LNCAP (cell line): Measurements from ENCODE around the gene PSIP1.

Experiments used
- CTCF ChIP-seq: fragments of 450-650 bp; IDR thresholded peaks from 2 replicates; pipeline ENCODE4 v1.5.1; 2017; ENCODE audit warnings: mild to moderate bottlenecking

PSIP1 gene

GRCh38 chr9:15513335-15513734, 2.6 kb upstream of the PSIP1 start:
- TF ChIP-seq CTCF, result no peak

- no peak for TF ChIP-seq CTCF
Measured at GRCh38 chr9:15512889-15513288, 2.1 kb upstream of the PSIP1 start.

- TF ChIP-seq CTCF, result no peak
Measured at GRCh38 chr9:15512204-15512603, 1.4 kb upstream of the PSIP1 start.

GRCh38 chr9:15509931-15510788, 610 bp downstream of the PSIP1 start:
- TF ChIP-seq CTCF, result no peak

GRCh38 chr9:15505921-15506320, 4.8 kb downstream of the PSIP1 start:
- TF ChIP-seq CTCF, result no peak

- TF ChIP-seq CTCF, result no peak
Measured at GRCh38 chr9:15501803-15502202, 9.0 kb downstream of the PSIP1 start.

- TF ChIP-seq CTCF, result no peak; the same call in 1 of the 2 replicates
Measured at GRCh38 chr9:15501179-15501578, 9.6 kb downstream of the PSIP1 start.
